ACC112 (cell line): Measurements from ENCODE around the gene LMO1.

Source experiments
- H2AFZ ChIP-seq: fragments of 200-600 bp; sonication (generic); one replicate; pipeline ENCODE4 v1.6.0; 2017; ENCODE audit warnings: antibody characterized with exemption, low read length; ENCODE audit not compliant: unreplicated experiment
- H3K27ac ChIP-seq: fragments of 200-600 bp; sonication (generic); 2 replicates; pipeline ENCODE4 v1.5.1; 2014; ENCODE audit warnings: low read depth, mild to moderate bottlenecking, antibody characterized with exemption, low read length, moderate library complexity
- H3K27me3 ChIP-seq: fragments of 200-600 bp; sonication (generic); 2 replicates; pipeline ENCODE4 v1.6.1; 2014; ENCODE audit warnings: mild to moderate bottlenecking, antibody characterized with exemption, low read length, moderate library complexity, mixed read lengths; ENCODE audit not compliant: insufficient read depth
- H3K36me3 ChIP-seq: fragments of 200-600 bp; sonication (generic); 2 replicates; pipeline ENCODE4 v1.6.1; 2016; ENCODE audit warnings: mild to moderate bottlenecking, antibody characterized with exemption, low read length, moderate library complexity, mixed read lengths; ENCODE audit not compliant: insufficient read depth
- H3K4me1 ChIP-seq: fragments of 200-600 bp; sonication (generic); one replicate; pipeline ENCODE4 v1.6.1; 2016; ENCODE audit warnings: low read length, mixed read lengths; ENCODE audit not compliant: insufficient read depth, unreplicated experiment, control insufficient read depth
- H3K4me3 ChIP-seq: fragments of 200-600 bp; sonication (generic); 2 replicates; pipeline ENCODE4 v1.5.1; 2014; ENCODE audit warnings: mild to moderate bottlenecking, low read depth, low read length
- H3K79me2 ChIP-seq: fragments of 200-600 bp; sonication (generic); one replicate; pipeline ENCODE4 v1.6.0; 2016; ENCODE audit warnings: low read length; ENCODE audit not compliant: control insufficient read depth, unreplicated experiment, insufficient read depth

Gene LMO1

DNA sequence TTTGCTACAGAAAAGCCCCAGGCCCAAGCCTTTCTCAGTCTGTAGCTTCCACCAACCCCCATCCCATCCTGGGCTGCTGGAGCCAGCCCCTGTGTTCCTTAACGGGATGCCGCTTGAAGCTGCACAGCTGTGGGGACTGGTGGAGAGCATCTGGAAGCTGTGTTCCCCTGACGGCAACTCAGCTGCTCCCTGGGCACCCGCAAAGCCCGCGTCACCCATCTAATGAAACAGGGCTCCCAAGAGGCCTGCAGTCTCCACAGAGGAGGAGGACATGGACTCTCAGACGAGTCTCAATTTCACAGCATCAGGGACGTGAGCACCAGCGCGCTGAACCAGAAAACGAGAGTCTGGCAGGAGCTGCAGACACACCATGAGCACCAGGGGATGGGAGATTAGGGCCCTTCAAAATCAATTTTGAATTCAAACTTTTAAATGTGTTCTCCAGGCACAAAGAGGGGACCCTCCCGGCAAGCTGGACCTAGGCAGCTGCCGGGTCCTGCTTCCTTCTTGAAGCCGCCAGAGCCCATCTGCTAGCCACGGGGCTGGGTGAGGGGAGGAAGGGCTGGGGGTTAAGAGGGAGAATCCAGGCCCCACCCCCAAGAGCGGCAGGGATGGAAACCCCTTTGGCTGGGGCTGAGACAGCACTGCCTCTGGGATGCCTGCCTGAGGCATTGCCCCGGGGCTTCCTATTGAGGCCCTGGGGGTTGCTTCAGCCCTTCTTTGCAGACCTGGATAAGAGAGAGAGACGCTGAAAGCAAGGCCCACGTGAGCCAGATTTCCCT, 21.0 kb downstream of the LMO1 start:
- no peaks in the 10 kb centered on the region for H3K4me1 ChIP-seq
- peaks cover 73% of the 10 kb centered on the region for H3K27me3 ChIP-seq
- H2AFZ ChIP-seq = no peak overlapping the region
- H3K79me2 ChIP-seq = no peaks in the 10 kb centered on the region
- no peak overlapping the region for H3K27ac ChIP-seq
- H3K4me3 ChIP-seq = no peak overlapping the region
- H3K36me3 ChIP-seq = no peaks in the 10 kb centered on the region

GRCh38 chr11:8242118-8242475, 21.6 kb downstream of the LMO1 start:
- Histone ChIP-seq H2AFZ (no peak overlapping the region), H3K79me2 (no peaks in the 10 kb centered on the region), H3K4me3 (no peak overlapping the region), H3K36me3 (no peaks in the 10 kb centered on the region), H3K27me3 (peaks cover 68% of the 10 kb centered on the region), H3K27ac (no peak overlapping the region), H3K4me1 (no peaks in the 10 kb centered on the region)

- Histone ChIP-seq H3K27me3 (peaks cover 65% of the 10 kb centered on the region), H3K4me3 (no peak overlapping the region), H2AFZ (no peak overlapping the region), H3K79me2 (no peaks in the 10 kb centered on the region), H3K27ac (no peak overlapping the region), H3K36me3 (no peaks in the 10 kb centered on the region), H3K4me1 (no peaks in the 10 kb centered on the region)
Observed at GRCh38 chr11:8241373-8242117, 22.1 kb downstream of the LMO1 start.

GRCh38 chr11:8239536-8240228, 24.0 kb downstream of the LMO1 start:
- H3K27me3 ChIP-seq = peaks cover 47% of the 10 kb centered on the region
- H3K4me1 ChIP-seq = no peaks in the 10 kb centered on the region
- no peaks in the 10 kb centered on the region for H3K79me2 ChIP-seq

GRCh38 chr11:8239040-8239439, 24.6 kb downstream of the LMO1 start:
- peaks cover 41% of the 10 kb centered on the region for H3K27me3 ChIP-seq
- no peaks in the 10 kb centered on the region for H3K79me2 ChIP-seq
- H2AFZ ChIP-seq = no peak overlapping the region
- H3K4me3 ChIP-seq = no peak overlapping the region
- H3K27ac ChIP-seq = no peak overlapping the region
- no peaks in the 10 kb centered on the region for H3K4me1 ChIP-seq
- H3K36me3 ChIP-seq = no peaks in the 10 kb centered on the region

More at GRCh38 chr11:8239536-8240228, 24.0 kb downstream of the LMO1 start:
- H3K36me3 ChIP-seq = no peaks in the 10 kb centered on the region
- no peak overlapping the region for H3K27ac ChIP-seq
- H3K4me3 ChIP-seq = no peak overlapping the region
- no peak overlapping the region for H2AFZ ChIP-seq

GRCh38 chr11:8237453-8237852, 26.2 kb downstream of the LMO1 start:
- Histone ChIP-seq H2AFZ (no peak overlapping the region), H3K36me3 (no peaks in the 10 kb centered on the region), H3K79me2 (no peaks in the 10 kb centered on the region), H3K4me3 (no peak overlapping the region), H3K27me3 (peaks cover 28% of the 10 kb centered on the region), H3K27ac (no peak overlapping the region), H3K4me1 (no peaks in the 10 kb centered on the region)

DNA sequence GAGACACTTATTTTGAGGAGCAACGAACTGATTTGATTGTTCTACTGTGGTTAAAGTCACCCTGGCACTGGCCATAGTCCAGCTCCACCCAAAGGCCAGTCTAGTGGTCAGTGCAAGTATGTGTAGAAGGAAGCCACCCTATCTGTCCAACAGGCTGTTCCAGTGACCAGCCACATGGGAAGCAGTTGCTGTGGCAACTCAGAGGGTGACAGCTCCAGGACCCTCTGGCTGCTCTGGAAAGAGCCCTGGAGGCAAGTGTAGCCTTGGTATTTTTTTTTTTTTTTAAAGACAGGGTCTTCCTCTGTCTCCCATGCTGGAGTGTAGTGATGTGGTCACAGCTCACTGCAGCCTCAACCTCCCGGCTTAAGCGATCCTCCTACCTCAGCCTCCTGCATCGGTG, 27.8 kb downstream of the LMO1 start:
- no peak overlapping the region for H2AFZ ChIP-seq
- no peak overlapping the region for H3K27ac ChIP-seq
- H3K79me2 ChIP-seq = no peaks in the 10 kb centered on the region
- peaks cover 16% of the 10 kb centered on the region for H3K27me3 ChIP-seq
- H3K36me3 ChIP-seq = no peaks in the 10 kb centered on the region
- no peaks in the 10 kb centered on the region for H3K4me1 ChIP-seq
- no peak overlapping the region for H3K4me3 ChIP-seq

DNA sequence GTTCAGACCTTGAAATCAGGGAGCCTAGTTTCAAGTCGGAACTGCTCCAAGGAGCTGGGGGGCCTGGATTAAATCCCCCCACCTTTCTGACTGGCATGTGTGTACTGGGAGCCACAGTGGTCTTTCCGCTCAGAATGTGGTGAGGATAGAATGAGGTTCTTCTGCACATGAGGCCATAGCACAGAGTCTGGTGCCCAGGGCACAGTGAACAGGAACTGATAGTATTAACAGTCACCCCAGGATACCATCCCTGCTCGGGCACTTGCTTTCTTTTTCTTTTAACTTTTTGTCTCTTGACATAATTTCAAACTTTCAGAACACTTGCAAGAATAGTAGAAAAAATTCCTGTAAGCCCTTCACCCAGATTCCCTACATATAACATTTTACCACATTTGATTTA, 28.8 kb downstream of the LMO1 start:
- Histone ChIP-seq H2AFZ (no peak overlapping the region), H3K27ac (no peak overlapping the region), H3K27me3 (peaks cover 12% of the 10 kb centered on the region), H3K4me1 (no peaks in the 10 kb centered on the region), H3K36me3 (no peaks in the 10 kb centered on the region), H3K79me2 (no peaks in the 10 kb centered on the region), H3K4me3 (no peak overlapping the region)

DNA sequence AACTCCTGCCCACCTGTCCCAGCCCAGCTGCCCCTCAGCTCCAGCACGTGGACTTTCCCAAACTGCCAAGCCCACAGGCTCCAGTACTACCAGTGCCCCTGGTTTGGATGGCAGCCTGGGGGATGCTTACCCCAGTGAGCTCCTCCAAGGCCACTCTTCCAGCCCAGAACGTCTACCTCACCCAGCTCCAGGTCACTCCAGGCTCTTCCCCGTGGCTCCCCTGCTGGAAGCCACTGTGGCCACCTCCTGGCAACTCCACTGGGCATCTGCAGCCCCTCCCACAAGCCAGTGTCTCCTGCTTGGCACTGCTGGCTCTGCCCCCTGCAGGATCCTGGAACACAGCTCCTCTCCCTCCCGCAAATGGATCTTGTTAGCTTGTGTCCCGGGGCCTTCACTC, 29.3 kb downstream of the LMO1 start:
- Histone ChIP-seq H2AFZ (no peak overlapping the region), H3K27me3 (peaks cover 14% of the 10 kb centered on the region), H3K79me2 (no peaks in the 10 kb centered on the region), H3K36me3 (no peaks in the 10 kb centered on the region), H3K4me3 (no peak overlapping the region), H3K4me1 (no peaks in the 10 kb centered on the region), H3K27ac (no peak overlapping the region)

DNA sequence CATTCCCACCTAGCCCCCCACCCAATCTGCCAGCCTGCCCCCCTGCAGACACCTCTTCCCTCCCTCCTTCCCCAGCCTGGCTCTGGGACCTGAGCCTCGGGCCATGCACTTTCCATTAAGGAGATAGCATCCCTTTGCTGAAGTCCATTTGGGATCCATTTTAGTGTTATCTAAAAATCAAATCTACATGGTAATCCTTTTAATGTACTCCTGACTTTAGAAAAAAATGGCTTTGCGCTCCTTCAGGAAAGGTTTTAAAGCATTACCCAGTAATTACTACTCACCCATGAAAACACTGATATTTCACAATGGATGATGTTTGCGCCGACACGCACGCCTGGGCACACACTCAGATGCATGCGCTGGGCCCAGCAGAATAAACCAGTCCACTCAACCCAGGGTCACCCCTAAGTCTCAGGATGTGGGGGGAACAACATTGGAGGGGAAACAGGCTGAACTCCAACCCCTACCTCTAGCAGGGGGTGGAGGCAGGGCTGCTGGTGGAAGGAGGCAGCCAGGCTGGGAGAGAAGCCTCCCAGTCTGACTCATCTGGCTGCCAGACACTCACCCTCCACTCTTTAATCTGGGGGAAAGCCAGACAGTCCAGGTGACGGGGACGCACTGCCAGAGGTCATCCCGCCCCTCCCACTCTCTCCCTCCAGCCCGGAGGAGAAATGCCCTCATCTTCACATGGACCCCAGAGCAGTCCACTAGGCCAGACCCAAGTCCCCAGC, 29.8 kb downstream of the LMO1 start:
- H3K4me1 ChIP-seq = no peaks in the 10 kb centered on the region
- H3K27ac ChIP-seq = no peak overlapping the region
- no peak overlapping the region for H3K4me3 ChIP-seq
- no peaks in the 10 kb centered on the region for H3K36me3 ChIP-seq
- peaks cover 12% of the 10 kb centered on the region for H3K27me3 ChIP-seq
- H3K79me2 ChIP-seq = no peaks in the 10 kb centered on the region
- no peak overlapping the region for H2AFZ ChIP-seq
